Measurements from ENCODE around the gene CTU2.

DNA sequence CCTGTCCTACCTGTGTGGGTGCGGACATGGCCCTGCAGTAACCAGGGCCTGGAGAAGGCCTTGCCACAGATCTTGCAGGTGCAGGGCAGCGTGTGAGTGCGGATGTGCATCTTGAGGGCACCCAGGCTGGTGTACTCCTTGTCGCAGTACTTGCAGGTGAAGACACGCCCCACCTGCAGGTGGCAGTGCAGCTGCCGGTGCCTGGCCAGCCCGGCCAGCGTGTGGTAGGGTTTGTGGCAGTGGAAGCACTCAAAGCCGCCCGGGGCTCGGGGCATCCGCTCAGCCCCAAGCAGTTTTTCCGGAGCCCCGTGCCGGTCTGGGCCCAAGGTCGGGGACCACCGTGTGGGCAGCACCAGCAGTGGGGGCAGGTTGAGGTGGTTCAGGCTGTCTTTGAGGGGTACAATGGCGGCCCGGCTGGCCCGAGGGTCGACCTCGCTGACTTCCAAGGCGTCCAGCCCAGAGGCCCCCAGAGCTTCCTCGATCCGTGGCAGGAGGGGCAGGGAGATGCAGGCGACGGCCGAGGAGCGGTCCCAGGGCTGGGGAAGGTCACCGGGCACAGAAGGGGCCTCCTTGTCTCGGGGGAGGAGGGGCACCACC lies 25.1 kb upstream of the CTU2 start:
- TF ChIP-seq, protein P1, sequence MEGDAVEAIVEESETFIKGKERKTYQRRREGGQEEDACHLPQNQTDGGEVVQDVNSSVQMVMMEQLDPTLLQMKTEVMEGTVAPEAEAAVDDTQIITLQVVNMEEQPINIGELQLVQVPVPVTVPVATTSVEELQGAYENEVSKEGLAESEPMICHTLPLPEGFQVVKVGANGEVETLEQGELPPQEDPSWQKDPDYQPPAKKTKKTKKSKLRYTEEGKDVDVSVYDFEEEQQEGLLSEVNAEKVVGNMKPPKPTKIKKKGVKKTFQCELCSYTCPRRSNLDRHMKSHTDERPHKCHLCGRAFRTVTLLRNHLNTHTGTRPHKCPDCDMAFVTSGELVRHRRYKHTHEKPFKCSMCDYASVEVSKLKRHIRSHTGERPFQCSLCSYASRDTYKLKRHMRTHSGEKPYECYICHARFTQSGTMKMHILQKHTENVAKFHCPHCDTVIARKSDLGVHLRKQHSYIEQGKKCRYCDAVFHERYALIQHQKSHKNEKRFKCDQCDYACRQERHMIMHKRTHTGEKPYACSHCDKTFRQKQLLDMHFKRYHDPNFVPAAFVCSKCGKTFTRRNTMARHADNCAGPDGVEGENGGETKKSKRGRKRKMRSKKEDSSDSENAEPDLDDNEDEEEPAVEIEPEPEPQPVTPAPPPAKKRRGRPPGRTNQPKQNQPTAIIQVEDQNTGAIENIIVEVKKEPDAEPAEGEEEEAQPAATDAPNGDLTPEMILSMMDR (IDR thresholded peaks at IDR 0.05 in 8 of 11, conservative IDR thresholded peaks at IDR 0.05 in 3 of 11): peak; percentile 31 to 71 (median 51)
- TF ChIP-seq POLR2AphosphoS5 (IDR thresholded peaks at IDR 0.05) (peak; percentile 77 to 79 (median 78)), POLR2A (IDR thresholded peaks at IDR 0.05) (no peak)

Measured in spleen (tissue), 7 donors.